H1 (cell line): ENCODE measurements around the gene FBN2. TPM values are rescaled to one million over a fixed set of nuclear protein-coding genes. Genes with fewer than 3 reads are reported as not detected.

Source experiments
- EP300 ChIP-seq, 2 experiments: IDR thresholded peaks; 1 replicate in 1 of 2; 2 replicates in 1 of 2; pipeline ENCODE4 v1.6.1; 2011 to 2012; ENCODE audit warnings: low read depth in 2 of 2, low read length in 2 of 2, mild to moderate bottlenecking in 2 of 2, borderline replicate concordance in 1 of 2, inconsistent platforms in 1 of 2, moderate library complexity in 1 of 2
- KDM4A ChIP-seq: IDR thresholded peaks from one replicate; pipeline ENCODE4 v1.7.1; 2012; ENCODE audit warnings: low read depth, mild to moderate bottlenecking, moderate library complexity, low read length, inconsistent platforms; ENCODE audit not compliant: severe bottlenecking
- MAFK ChIP-seq: IDR thresholded peaks from 2 replicates; pipeline ENCODE4 v1.6.1; 2012; ENCODE audit warnings: low read depth, mild to moderate bottlenecking, improper control_type of control experiment, low read length
- POLR2A ChIP-seq, 2 experiments: IDR thresholded peaks; 1 replicate in 1 of 2; 2 replicates in 1 of 2; pipeline ENCODE4 v1.6.1; 2011; ENCODE audit warnings: low read depth in 2 of 2, low read length in 2 of 2, mild to moderate bottlenecking in 2 of 2; ENCODE audit errors: control extremely low read depth in 1 of 2
- SIN3A ChIP-seq, 2 experiments: IDR thresholded peaks in 1 of 2; conservative IDR thresholded peaks in 1 of 2; 2 replicates each; pipeline ENCODE4 v1.6.1; 2011 to 2012; ENCODE audit warnings: low read length in 2 of 2, improper control_type of control experiment in 1 of 2, low read depth in 1 of 2, mild to moderate bottlenecking in 1 of 2
- polyA plus RNA-seq, 7 experiments: library from polyadenylated mRNA; depleted of rRNA in 3 of 7; stranded (reverse) in 5 of 7; unstranded in 2 of 7; fragments of >200 nt in 5 of 7; fragments of 200-250 nt in 2 of 7; gene quantifications; 1 replicate in 5 of 7; 2 replicates in 1 of 7; 4 replicates in 1 of 7; pipeline versions ENCODE4 v1.2.1 to v1.2.3, GENCODE V29; 2011 to 2013; ENCODE audit warnings: missing spikeins in 2 of 7, mixed read lengths in 2 of 7
- total RNA-seq: library from RNA; stranded (reverse); fragmentation: NEBNext Ultra II Directional; extraction: Animal tissue kit (Norgen Biotek cat#: 25700); gene quantifications from 2 replicates; pipeline ENCODE4 v1.2.1, GENCODE V29; 2021
- TF ChIP-seq, protein P1 (sequence below): fragments of 300-600 bp; sonication (generic); IDR thresholded peaks from 2 replicates; pipeline ENCODE4 v1.7.1; 2012; ENCODE audit warnings: low read length, moderate library complexity, mild to moderate bottlenecking, inconsistent platforms; ENCODE audit not compliant: insufficient replicate concordance
- TF ChIP-seq, protein P2 (sequence below), 3 experiments: IDR thresholded peaks; 1 replicate in 2 of 3; 2 replicates in 1 of 3; pipeline versions ENCODE4 v1.5.1 to v1.6.1; 2011; ENCODE audit warnings: low read length in 3 of 3, mild to moderate bottlenecking in 3 of 3, inconsistent platforms in 2 of 3, low read depth in 1 of 3, moderate library complexity in 1 of 3; ENCODE audit not compliant: insufficient read depth in 1 of 3; ENCODE audit errors: control extremely low read depth in 1 of 3

FBN2 gene
- total and polyA plus RNA-seq, 2 of the 8 experiments (the other 6 are each of a cell fraction or from before 2014, with no cell fraction given), result 14.1 to 16.3 TPM

DNA sequence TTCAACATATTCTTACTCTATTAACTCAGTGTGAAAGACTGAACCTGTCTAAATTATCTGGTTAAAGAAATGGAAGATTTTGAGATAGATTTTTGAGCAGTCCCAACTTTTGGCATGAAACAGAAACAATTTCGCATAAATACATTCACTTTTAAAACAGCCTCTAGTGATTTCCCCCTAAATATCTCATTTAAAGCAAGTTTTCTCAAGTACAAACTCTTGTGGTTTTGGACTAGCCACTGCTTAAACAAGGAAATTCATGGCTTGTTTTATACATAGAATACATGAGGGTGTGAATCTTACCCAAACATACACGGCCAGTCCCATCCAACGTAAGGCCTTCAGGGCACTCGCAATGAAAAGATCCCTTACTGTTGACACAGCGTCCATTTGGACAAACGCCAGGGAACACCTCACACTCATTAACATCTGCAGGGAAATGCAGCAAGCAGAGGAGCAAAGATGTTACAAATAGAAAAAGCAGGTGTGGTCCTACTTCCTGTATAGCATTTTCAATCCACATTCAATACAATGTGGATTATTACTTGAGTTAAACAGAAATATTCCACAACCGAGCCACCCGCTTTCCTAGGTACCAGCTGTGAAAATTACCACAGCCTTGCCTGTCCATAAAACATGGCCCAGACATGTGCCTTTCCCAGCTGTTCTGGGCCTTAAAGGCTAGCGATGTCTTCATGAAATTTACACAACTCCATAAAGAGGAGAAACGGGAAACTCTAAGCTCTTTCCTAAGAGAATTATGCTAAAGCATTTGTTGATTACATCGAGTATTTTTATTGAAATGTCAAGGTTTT is 188.8 kb downstream of the FBN2 start (continued):
- TF ChIP-seq, protein P1, sequence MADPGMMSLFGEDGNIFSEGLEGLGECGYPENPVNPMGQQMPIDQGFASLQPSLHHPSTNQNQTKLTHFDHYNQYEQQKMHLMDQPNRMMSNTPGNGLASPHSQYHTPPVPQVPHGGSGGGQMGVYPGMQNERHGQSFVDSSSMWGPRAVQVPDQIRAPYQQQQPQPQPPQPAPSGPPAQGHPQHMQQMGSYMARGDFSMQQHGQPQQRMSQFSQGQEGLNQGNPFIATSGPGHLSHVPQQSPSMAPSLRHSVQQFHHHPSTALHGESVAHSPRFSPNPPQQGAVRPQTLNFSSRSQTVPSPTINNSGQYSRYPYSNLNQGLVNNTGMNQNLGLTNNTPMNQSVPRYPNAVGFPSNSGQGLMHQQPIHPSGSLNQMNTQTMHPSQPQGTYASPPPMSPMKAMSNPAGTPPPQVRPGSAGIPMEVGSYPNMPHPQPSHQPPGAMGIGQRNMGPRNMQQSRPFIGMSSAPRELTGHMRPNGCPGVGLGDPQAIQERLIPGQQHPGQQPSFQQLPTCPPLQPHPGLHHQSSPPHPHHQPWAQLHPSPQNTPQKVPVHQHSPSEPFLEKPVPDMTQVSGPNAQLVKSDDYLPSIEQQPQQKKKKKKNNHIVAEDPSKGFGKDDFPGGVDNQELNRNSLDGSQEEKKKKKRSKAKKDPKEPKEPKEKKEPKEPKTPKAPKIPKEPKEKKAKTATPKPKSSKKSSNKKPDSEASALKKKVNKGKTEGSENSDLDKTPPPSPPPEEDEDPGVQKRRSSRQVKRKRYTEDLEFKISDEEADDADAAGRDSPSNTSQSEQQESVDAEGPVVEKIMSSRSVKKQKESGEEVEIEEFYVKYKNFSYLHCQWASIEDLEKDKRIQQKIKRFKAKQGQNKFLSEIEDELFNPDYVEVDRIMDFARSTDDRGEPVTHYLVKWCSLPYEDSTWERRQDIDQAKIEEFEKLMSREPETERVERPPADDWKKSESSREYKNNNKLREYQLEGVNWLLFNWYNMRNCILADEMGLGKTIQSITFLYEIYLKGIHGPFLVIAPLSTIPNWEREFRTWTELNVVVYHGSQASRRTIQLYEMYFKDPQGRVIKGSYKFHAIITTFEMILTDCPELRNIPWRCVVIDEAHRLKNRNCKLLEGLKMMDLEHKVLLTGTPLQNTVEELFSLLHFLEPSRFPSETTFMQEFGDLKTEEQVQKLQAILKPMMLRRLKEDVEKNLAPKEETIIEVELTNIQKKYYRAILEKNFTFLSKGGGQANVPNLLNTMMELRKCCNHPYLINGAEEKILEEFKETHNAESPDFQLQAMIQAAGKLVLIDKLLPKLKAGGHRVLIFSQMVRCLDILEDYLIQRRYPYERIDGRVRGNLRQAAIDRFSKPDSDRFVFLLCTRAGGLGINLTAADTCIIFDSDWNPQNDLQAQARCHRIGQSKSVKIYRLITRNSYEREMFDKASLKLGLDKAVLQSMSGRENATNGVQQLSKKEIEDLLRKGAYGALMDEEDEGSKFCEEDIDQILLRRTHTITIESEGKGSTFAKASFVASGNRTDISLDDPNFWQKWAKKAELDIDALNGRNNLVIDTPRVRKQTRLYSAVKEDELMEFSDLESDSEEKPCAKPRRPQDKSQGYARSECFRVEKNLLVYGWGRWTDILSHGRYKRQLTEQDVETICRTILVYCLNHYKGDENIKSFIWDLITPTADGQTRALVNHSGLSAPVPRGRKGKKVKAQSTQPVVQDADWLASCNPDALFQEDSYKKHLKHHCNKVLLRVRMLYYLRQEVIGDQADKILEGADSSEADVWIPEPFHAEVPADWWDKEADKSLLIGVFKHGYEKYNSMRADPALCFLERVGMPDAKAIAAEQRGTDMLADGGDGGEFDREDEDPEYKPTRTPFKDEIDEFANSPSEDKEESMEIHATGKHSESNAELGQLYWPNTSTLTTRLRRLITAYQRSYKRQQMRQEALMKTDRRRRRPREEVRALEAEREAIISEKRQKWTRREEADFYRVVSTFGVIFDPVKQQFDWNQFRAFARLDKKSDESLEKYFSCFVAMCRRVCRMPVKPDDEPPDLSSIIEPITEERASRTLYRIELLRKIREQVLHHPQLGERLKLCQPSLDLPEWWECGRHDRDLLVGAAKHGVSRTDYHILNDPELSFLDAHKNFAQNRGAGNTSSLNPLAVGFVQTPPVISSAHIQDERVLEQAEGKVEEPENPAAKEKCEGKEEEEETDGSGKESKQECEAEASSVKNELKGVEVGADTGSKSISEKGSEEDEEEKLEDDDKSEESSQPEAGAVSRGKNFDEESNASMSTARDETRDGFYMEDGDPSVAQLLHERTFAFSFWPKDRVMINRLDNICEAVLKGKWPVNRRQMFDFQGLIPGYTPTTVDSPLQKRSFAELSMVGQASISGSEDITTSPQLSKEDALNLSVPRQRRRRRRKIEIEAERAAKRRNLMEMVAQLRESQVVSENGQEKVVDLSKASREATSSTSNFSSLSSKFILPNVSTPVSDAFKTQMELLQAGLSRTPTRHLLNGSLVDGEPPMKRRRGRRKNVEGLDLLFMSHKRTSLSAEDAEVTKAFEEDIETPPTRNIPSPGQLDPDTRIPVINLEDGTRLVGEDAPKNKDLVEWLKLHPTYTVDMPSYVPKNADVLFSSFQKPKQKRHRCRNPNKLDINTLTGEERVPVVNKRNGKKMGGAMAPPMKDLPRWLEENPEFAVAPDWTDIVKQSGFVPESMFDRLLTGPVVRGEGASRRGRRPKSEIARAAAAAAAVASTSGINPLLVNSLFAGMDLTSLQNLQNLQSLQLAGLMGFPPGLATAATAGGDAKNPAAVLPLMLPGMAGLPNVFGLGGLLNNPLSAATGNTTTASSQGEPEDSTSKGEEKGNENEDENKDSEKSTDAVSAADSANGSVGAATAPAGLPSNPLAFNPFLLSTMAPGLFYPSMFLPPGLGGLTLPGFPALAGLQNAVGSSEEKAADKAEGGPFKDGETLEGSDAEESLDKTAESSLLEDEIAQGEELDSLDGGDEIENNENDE, result no peak
- TF ChIP-seq, protein P2, sequence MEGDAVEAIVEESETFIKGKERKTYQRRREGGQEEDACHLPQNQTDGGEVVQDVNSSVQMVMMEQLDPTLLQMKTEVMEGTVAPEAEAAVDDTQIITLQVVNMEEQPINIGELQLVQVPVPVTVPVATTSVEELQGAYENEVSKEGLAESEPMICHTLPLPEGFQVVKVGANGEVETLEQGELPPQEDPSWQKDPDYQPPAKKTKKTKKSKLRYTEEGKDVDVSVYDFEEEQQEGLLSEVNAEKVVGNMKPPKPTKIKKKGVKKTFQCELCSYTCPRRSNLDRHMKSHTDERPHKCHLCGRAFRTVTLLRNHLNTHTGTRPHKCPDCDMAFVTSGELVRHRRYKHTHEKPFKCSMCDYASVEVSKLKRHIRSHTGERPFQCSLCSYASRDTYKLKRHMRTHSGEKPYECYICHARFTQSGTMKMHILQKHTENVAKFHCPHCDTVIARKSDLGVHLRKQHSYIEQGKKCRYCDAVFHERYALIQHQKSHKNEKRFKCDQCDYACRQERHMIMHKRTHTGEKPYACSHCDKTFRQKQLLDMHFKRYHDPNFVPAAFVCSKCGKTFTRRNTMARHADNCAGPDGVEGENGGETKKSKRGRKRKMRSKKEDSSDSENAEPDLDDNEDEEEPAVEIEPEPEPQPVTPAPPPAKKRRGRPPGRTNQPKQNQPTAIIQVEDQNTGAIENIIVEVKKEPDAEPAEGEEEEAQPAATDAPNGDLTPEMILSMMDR (IDR thresholded peaks at IDR 0.05; ENCODE audit: control extremely low read depth in 1 of 3, insufficient read depth in 1 of 3, low read depth in 1 of 3, low read length in 3 of 3), result no peak
- TF ChIP-seq EP300 (IDR thresholded peaks at IDR 0.05; ENCODE audit: borderline replicate concordance in 1 of 2, low read depth in 2 of 2, low read length in 2 of 2) (no peak), POLR2A (IDR thresholded peaks at IDR 0.05; ENCODE audit: control extremely low read depth in 1 of 2, low read depth in 2 of 2, low read length in 2 of 2) (no peak), SIN3A (conservative IDR thresholded peaks at IDR 0.05 in 1 of 2, IDR thresholded peaks at IDR 0.05 in 1 of 2; ENCODE audit: low read depth in 1 of 2, low read length in 2 of 2) (no peak), KDM4A (no peak), MAFK (no peak)
